DND-41 (cell line): ENCODE results near the gene OTUD4.

Experiments
- ATAC-seq: fragments of 200-7000 bp; cut with Tn5 transposase; 3 replicates; pipeline ENCODE4 v1.9.1; 2021; ENCODE audit warnings: low read depth; ENCODE audit not compliant: insufficient read depth
- DNase-seq: peaks from one replicate; pipeline ENCODE4 v3.0.0-alpha.2; 2020
- H2AFZ ChIP-seq: 2 replicates; pipeline ENCODE4 v1.6.0; 2012; ENCODE audit warnings: low read depth, low read length
- H3K27ac ChIP-seq: 2 replicates; pipeline ENCODE4 v1.5.1; 2012; ENCODE audit warnings: low read length, inconsistent platforms
- H3K27me3 ChIP-seq: fragments of 200-600 bp; sonication (generic); 2 replicates; pipeline ENCODE4 v1.6.0; 2012; ENCODE audit warnings: low read length, mild to moderate bottlenecking, inconsistent platforms; ENCODE audit not compliant: insufficient read depth, poor library complexity
- H3K36me3 ChIP-seq: 2 replicates; pipeline ENCODE4 v1.5.1; 2012; ENCODE audit warnings: low read length, inconsistent platforms; ENCODE audit not compliant: insufficient read depth
- H3K4me1 ChIP-seq: 2 replicates; pipeline ENCODE4 v1.5.1; 2012; ENCODE audit warnings: mild to moderate bottlenecking, low read length; ENCODE audit not compliant: insufficient read depth
- H3K4me2 ChIP-seq: 2 replicates; pipeline ENCODE4 v1.6.0; 2012; ENCODE audit warnings: mild to moderate bottlenecking, moderate library complexity, low read length, inconsistent platforms; ENCODE audit not compliant: insufficient read depth
- H3K4me3 ChIP-seq, 2 experiments: fragments of 200-600 bp in 1 of 2; shearing (Covaris generic) in 1 of 2; 2 replicates each; pipeline ENCODE4 v1.5.1; 2012 to 2016; ENCODE audit warnings: inconsistent platforms in 2 of 2, low read length in 2 of 2, mild to moderate bottlenecking in 2 of 2, low read depth in 1 of 2, moderate library complexity in 1 of 2
- H3K79me2 ChIP-seq: 2 replicates; pipeline ENCODE4 v1.6.0; 2012; ENCODE audit warnings: low read length, inconsistent platforms; ENCODE audit not compliant: insufficient read depth
- H3K9ac ChIP-seq: 2 replicates; pipeline ENCODE4 v1.6.0; 2012; ENCODE audit warnings: low read depth, mild to moderate bottlenecking, inconsistent platforms, low read length, moderate library complexity
- H3K9me3 ChIP-seq: 2 replicates; pipeline ENCODE4 v1.5.1; 2012; ENCODE audit warnings: low read length, moderate library complexity, mild to moderate bottlenecking, inconsistent platforms; ENCODE audit not compliant: insufficient read depth, severe bottlenecking
- H4K20me1 ChIP-seq: 2 replicates; pipeline ENCODE4 v1.6.0; 2012; ENCODE audit warnings: low read length; ENCODE audit not compliant: insufficient read depth
- EZH2 ChIP-seq: IDR thresholded peaks from 3 replicates; pipeline ENCODE4 v1.6.1; 2012; ENCODE audit warnings: borderline replicate concordance, low read depth, mild to moderate bottlenecking, moderate library complexity, low read length, inconsistent platforms; ENCODE audit not compliant: severe bottlenecking
- TF ChIP-seq, protein P1 (sequence below): IDR thresholded peaks from 2 replicates; pipeline ENCODE4 v1.5.1; 2012; ENCODE audit warnings: borderline replicate concordance, low read length, moderate library complexity, mild to moderate bottlenecking; ENCODE audit not compliant: poor library complexity, severe bottlenecking; ENCODE audit errors: extremely low read depth

The OTUD4 gene

DNA sequence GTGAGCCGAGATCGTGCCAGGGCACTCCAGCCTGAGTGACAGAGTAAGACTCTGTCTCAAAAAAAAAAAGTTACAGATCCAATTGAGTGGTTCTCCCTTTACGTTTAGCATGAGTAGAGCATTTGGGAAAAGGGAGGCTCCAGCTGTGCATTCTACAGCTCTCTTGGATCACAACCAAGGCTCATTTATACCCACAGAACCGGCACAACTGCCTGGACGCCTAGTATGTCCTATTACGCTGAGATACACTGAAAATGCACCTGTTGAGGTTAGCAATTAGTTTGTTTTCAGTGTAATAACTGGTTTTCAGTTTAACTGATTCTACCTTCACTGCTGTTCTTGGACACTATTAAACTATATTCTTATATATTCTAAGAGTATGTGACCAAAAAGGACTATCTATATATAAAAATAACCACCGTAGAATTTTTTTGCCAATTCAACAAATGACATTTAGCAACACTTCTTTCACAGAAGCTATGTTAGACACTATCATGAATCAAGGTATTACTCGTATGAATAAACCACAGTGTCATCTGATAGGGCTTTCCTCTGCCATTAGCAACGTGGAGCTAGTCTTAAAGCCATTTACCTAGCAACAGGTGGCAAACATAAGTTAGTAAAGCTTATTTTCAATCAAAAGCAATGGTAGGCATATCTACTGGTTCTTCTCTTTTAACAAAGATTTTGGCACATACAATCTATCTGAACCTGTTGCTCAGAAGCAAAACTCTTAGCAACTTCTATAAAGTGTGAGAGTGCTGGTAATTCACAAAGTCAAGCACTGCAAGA is 3.6 kb downstream of the OTUD4 start:
- no peak overlapping the region for H2AFZ ChIP-seq
- H3K27ac ChIP-seq = peak overlapping the region; percentile 74; the same call in 1 of the 2 replicates
- DNase-seq = no peak
- H3K79me2 ChIP-seq = peaks cover 84% of the 10 kb centered on the region
- H4K20me1 ChIP-seq = peaks cover 52% of the 10 kb centered on the region
- H3K27me3 ChIP-seq = no peaks in the 10 kb centered on the region
- H3K9me3 ChIP-seq = no peaks in the 10 kb centered on the region
- peaks cover 39% of the 10 kb centered on the region for H3K4me1 ChIP-seq
- H3K4me2 ChIP-seq = peak overlapping the region; percentile 89
- H3K4me3 ChIP-seq = peak overlapping the region; percentile 54 to 68; a peak in 2 of 4 replicates
- H3K36me3 ChIP-seq = peaks cover 33% of the 10 kb centered on the region
- TF ChIP-seq, protein P1, sequence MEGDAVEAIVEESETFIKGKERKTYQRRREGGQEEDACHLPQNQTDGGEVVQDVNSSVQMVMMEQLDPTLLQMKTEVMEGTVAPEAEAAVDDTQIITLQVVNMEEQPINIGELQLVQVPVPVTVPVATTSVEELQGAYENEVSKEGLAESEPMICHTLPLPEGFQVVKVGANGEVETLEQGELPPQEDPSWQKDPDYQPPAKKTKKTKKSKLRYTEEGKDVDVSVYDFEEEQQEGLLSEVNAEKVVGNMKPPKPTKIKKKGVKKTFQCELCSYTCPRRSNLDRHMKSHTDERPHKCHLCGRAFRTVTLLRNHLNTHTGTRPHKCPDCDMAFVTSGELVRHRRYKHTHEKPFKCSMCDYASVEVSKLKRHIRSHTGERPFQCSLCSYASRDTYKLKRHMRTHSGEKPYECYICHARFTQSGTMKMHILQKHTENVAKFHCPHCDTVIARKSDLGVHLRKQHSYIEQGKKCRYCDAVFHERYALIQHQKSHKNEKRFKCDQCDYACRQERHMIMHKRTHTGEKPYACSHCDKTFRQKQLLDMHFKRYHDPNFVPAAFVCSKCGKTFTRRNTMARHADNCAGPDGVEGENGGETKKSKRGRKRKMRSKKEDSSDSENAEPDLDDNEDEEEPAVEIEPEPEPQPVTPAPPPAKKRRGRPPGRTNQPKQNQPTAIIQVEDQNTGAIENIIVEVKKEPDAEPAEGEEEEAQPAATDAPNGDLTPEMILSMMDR = no peak
- TF ChIP-seq EZH2 = no peak
- H3K9ac ChIP-seq = peak overlapping the region; percentile 80; the same call in 1 of the 2 replicates
- no peak for ATAC-seq

- TF ChIP-seq, protein P1 = no peak
- no peak for TF ChIP-seq EZH2
- Histone ChIP-seq H2AFZ (no peak overlapping the region), H3K79me2 (peaks cover 95% of the 10 kb centered on the region), H3K36me3 (peaks cover 73% of the 10 kb centered on the region), H3K4me3 (no peak overlapping the region), H3K4me2 (no peak overlapping the region), H3K9ac (no peak overlapping the region), H4K20me1 (peaks cover 41% of the 10 kb centered on the region), H3K9me3 (no peaks in the 10 kb centered on the region), H3K27me3 (no peaks in the 10 kb centered on the region), H3K27ac (no peak overlapping the region), H3K4me1 (peaks cover 14% of the 10 kb centered on the region)
- ATAC-seq (no peak), DNase-seq (no peak)
Observed at GRCh38 chr4:145171911-145172310, 8.5 kb downstream of the OTUD4 start.

DNA sequence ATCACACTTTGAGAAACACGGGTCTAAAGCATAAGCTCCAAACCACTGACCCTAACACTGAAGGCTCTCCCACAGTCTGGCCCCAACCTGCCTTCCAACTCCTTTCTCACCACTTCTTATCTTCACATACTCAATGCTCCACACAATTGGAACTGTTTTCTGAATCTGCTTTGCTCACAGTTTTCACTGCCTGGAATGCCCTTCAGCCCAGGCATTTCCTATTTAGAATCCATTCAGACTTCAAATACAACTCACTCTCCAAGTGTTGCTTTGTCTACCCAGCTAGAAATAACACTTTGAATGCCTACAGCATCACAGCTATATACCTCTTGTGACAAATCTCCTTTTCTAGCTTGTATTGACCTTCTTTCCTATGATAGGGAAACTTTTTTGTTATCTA is 10.2 kb downstream of the OTUD4 start:
- DNase-seq (no peak), ATAC-seq (no peak)
- Histone ChIP-seq H3K4me1 (peaks cover 5% of the 10 kb centered on the region; the same call in 1 of the 2 replicates), H2AFZ (no peak overlapping the region), H4K20me1 (peaks cover 32% of the 10 kb centered on the region; the same call in 1 of the 2 replicates), H3K27ac (no peak overlapping the region), H3K27me3 (no peaks in the 10 kb centered on the region), H3K36me3 (peaks cover 75% of the 10 kb centered on the region), H3K9ac (no peak overlapping the region), H3K4me3 (no peak overlapping the region), H3K79me2 (peaks cover 88% of the 10 kb centered on the region), H3K9me3 (no peaks in the 10 kb centered on the region), H3K4me2 (no peak overlapping the region)
- TF ChIP-seq, protein P1 = no peak
